Esophagus (tissue), 2 donors: ENCODE measurements around the gene SEMA7A. TPM values are rescaled to one million over a fixed set of nuclear protein-coding genes. Genes with fewer than 3 reads are reported as not detected.
"Not testable (repeated sequence)": the region's sequence is repeated elsewhere in the genome, so short reads cannot be mapped to it uniquely, and the experiment has no call there.

ENCODE experiments used
- H3K27ac ChIP-seq, 2 donors: one replicate each; pipeline ENCODE4 v1.5.1; 2013; ENCODE audit warnings: low read depth in 2 of 2, mild to moderate bottlenecking in 2 of 2, inconsistent platforms in 1 of 2, low read length in 1 of 2, moderate library complexity in 1 of 2
- H3K27me3 ChIP-seq, 2 donors: one replicate each; pipeline ENCODE4 v1.6.1; 2013; ENCODE audit warnings: low read length in 2 of 2, control low read depth in 1 of 2, mild to moderate bottlenecking in 1 of 2; ENCODE audit not compliant: insufficient read depth in 2 of 2, control insufficient read depth in 1 of 2
- H3K36me3 ChIP-seq, 2 donors: one replicate each; pipeline ENCODE4 v1.6.1; 2013; ENCODE audit warnings: low read length in 1 of 2; ENCODE audit not compliant: control insufficient read depth in 2 of 2, insufficient read depth in 2 of 2
- H3K4me1 ChIP-seq, 2 donors: one replicate each; pipeline ENCODE4 v1.6.1; 2013; ENCODE audit warnings: low read length in 1 of 2; ENCODE audit not compliant: control insufficient read depth in 2 of 2, insufficient read depth in 2 of 2
- H3K4me3 ChIP-seq, 2 donors: one replicate each; pipeline ENCODE4 v1.5.1; 2013; ENCODE audit warnings: low read length in 2 of 2, mild to moderate bottlenecking in 2 of 2, low read depth in 1 of 2, moderate library complexity in 1 of 2
- H3K9me3 ChIP-seq, 2 donors: one replicate each; pipeline ENCODE4 v1.6.1; 2013; ENCODE audit warnings: mild to moderate bottlenecking in 2 of 2, low read depth in 1 of 2, low read length in 1 of 2, moderate library complexity in 1 of 2; ENCODE audit not compliant: control insufficient read depth in 2 of 2, insufficient read depth in 1 of 2
- WGBS, 2 donors: extraction: QIAGEN DNeasy Blood & Tissue Kit; methylation state at CpG; one replicate each; pipeline ENCODE4 v1.1.7; 2013; 5-methylcytosine and 5-hydroxymethylcytosine counted together
- polyA plus RNA-seq, 2 donors: library from polyadenylated mRNA; stranded (reverse); fragments of 200-250 nt; gene quantifications; one replicate each; pipeline ENCODE4 v1.2.3, GENCODE V29; 2013
- donor health status: healthy with polysubstance abuse.
- donor health status: Bipolar disorder and iron deficiency.

SEMA7A gene, protein sequence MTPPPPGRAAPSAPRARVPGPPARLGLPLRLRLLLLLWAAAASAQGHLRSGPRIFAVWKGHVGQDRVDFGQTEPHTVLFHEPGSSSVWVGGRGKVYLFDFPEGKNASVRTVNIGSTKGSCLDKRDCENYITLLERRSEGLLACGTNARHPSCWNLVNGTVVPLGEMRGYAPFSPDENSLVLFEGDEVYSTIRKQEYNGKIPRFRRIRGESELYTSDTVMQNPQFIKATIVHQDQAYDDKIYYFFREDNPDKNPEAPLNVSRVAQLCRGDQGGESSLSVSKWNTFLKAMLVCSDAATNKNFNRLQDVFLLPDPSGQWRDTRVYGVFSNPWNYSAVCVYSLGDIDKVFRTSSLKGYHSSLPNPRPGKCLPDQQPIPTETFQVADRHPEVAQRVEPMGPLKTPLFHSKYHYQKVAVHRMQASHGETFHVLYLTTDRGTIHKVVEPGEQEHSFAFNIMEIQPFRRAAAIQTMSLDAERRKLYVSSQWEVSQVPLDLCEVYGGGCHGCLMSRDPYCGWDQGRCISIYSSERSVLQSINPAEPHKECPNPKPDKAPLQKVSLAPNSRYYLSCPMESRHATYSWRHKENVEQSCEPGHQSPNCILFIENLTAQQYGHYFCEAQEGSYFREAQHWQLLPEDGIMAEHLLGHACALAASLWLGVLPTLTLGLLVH
- 1 to 10 TPM; 2.2 to 9.6 TPM for polyA plus RNA-seq

DNA sequence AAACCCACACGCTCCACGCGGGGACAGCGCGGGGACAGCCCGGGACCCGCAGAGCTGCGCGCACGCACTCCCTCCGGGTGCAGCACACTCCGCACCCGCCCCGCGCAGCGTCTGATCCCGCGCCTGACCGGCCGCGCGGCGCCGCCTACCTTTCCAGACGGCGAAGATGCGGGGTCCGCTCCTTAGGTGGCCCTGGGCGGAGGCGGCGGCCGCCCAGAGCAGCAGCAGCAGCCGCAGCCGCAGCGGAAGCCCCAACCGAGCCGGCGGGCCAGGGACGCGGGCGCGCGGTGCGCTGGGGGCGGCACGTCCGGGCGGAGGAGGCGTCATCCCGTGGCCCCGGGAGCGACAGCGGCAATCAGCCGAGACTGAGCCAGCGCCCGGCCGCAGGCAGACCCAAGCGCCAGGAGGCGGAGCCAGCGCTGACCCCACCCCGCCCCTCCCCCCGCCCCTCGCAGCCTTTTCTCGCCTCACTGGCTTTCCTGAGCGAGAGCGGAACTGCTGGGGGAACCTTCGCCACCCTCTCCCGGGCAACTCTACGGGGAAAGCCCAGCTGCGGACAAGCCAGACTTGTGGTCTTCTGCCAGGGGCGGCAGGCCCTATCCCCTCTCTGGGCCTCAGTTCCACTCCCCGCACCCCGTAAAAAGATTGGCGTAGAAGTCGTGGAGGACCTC lies at the start of gene SEMA7A:
Gene SEMA7A (minus strand): TSS at position 367 of the 671 bp plus-strand sequence. CDS start 40 bp downstream, at position 327.
- Histone ChIP-seq H3K36me3 (no peaks in the 10 kb centered on the region), H3K27ac (peak within 1 kb of the TSS; percentile 58 to 75), H3K4me1 (peaks cover 5% of the 10 kb centered on the region in 2 donors), H3K9me3 (no peaks in the 10 kb centered on the region), H3K27me3 (peaks cover 0 to 5% of the 10 kb centered on the region in 2 donors), H3K4me3 (peak within 1 kb of the TSS; percentile 67 to 75)
- WGBS, 2 donors: 2 to 3% methylated on average over 65 to 75 of the region's 75 CpGs

DNA sequence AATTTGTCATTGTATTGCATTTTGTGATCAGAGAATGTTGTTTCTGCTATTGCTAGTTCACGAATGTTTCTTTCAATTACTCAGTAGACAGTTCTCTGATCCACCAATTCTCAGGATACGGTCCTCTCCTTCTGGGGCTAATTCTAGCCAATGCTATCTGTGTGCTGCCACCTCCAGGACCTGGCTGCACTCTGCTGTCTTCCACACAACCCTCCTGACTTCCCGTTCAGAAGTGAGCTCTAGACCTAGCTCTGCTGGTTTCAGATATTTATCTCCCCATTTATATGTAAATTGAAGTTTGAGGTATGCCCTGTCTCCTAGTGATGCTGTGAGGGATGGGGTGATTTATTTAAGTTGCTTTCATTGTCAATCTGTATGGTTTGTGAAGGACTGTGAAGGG lies 48.9 kb upstream of the SEMA7A start:
- H3K27me3 ChIP-seq: no peaks in the 10 kb centered on the region
- no peaks in the 10 kb centered on the region for H3K36me3 ChIP-seq
- 72 to 76% methylated on average over 3 of the region's 3 CpGs for WGBS, 2 donors
- no peaks in the 10 kb centered on the region for H3K9me3 ChIP-seq
- no peak overlapping the region for H3K27ac ChIP-seq
- no peaks in the 10 kb centered on the region for H3K4me1 ChIP-seq
- H3K4me3 ChIP-seq: no peak overlapping the region

DNA sequence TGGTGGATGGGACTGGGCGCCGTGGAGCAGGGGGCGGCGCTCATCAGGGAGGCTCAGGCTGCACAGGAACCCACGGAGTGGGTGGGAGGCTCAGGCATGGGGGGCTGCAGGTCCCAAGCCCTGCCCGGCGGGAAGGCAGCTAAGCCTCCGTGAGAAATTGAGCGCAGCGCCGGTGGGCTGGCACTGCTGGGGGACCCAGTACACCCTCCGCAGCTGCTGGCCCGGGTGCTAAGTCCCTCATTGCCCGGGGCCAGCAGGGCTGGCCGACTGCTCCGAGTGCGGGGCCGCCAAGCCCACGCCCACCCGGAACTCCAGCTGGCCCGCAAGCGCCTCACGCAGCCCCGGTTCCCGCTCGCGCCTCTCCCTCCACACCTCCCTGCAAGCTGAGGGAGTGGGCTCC lies 46.6 kb upstream of the SEMA7A start:
- H3K4me1 ChIP-seq, H3K27ac ChIP-seq, H3K27me3 ChIP-seq, H3K4me3 ChIP-seq, H3K36me3 ChIP-seq, H3K9me3 ChIP-seq: not testable (repeated sequence)
- WGBS, 2 donors: 94 to 98% methylated on average over 21 to 27 of the region's 27 CpGs

DNA sequence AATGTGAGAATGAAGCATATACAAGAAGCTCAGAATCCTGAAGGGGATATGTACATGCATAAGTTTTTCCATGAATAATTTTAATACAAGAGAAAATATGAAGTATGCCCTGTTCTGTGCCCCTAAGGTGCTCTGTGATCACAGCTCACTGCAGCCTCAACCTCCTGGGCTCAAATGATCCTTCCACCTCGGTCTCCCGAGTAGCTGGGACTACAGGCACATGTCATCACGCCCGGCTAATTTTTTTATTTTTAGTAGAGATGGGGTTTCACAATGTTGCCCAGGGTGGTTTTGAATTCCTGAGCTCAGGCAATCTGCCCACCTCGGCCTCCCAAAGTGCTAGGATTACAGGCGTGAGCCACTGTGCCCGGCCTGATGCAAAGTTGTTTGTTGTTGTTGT lies 37.9 kb upstream of the SEMA7A start:
- WGBS, 2 donors: 91 to 95% methylated on average over 7 of the region's 7 CpGs
- not testable (repeated sequence) for H3K27ac ChIP-seq

DNA sequence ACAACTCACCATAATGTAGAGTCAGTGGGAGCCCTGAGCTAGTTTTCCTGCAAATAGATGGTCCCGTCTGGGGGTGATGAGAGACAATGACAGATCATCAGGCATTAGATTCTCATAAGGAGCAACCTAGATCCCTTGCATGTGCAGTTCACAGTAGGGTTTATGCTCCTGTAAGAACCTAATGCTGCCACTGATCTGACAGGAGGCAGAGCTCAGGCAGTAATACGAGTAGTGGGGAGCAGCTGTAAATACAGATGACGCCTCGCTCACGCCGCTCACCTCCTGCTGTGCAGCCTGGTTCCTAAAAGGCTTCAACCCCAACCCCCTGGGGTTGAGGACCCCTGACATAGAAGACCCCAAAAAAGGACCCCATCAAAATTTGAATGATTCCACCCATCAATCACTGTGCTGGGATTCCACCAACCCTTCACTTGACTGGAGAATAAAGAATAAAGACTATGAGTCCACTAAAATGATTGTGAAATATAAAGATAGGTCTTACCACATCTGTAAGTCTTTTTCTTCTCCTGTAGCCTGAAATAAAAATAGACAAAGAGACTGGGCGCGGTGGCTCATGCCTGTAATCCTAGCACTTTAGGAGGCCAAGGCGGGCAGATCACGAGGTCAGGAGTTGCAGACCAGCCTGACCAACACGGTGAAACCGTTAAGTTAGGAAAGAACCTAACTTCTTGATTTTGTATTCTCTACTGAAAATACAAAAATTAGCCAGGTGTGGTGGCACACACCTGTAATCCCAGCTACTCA lies 37.1 kb upstream of the SEMA7A start:
- no peaks in the 10 kb centered on the region for H3K4me1 ChIP-seq
- no peaks in the 10 kb centered on the region for H3K27me3 ChIP-seq
- H3K27ac ChIP-seq: no peak overlapping the region
- H3K4me3 ChIP-seq: no peak overlapping the region
- H3K36me3 ChIP-seq: no peaks in the 10 kb centered on the region
- H3K9me3 ChIP-seq: no peaks in the 10 kb centered on the region
- 95 to 97% methylated on average over 12 of the region's 12 CpGs for WGBS, 2 donors

More for the DNA sequence above, 37.9 kb upstream of the SEMA7A start:
- H3K4me1 ChIP-seq, H3K9me3 ChIP-seq, H3K36me3 ChIP-seq, H3K27me3 ChIP-seq, H3K4me3 ChIP-seq: not testable (repeated sequence)

DNA sequence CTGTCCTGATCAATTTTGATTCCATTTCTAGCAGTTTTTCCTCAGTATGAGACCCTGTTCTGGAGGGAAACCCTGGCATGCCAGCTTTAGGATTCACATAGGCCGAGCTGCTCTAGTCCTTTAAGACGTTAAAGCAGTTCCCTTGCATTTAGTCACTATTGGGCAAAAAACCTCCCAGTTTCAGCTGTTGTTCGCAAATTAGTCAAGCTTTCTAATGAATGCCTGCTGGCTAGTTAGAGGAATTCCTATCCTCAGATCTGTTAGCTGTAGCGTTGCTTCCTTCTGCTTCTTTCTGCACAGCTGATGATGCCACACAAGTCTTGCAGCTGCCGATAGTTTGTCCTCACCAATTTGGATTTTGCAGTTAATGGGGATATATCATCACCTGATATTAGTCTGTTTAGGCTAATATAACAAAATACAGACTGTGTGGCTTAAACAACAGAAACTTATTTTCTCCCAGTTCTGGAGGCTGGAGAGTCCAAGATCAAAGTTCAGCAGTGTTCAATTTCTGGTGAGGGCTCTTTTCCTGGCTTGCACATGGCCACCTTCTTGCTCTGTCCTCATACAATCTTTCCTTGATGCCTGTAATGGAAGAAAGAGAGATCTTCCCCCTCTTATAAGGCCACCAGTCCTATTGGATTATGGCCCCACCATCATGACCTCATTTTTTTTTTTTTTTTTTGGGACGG lies 34.7 kb upstream of the SEMA7A start:
- Histone ChIP-seq H3K9me3 (no peaks in the 10 kb centered on the region), H3K36me3 (no peaks in the 10 kb centered on the region), H3K27ac (no peak overlapping the region), H3K4me1 (no peaks in the 10 kb centered on the region), H3K27me3 (no peaks in the 10 kb centered on the region), H3K4me3 (no peak overlapping the region)
- WGBS, 2 donors: 96 to 97% methylated on average over 6 of the region's 6 CpGs

DNA sequence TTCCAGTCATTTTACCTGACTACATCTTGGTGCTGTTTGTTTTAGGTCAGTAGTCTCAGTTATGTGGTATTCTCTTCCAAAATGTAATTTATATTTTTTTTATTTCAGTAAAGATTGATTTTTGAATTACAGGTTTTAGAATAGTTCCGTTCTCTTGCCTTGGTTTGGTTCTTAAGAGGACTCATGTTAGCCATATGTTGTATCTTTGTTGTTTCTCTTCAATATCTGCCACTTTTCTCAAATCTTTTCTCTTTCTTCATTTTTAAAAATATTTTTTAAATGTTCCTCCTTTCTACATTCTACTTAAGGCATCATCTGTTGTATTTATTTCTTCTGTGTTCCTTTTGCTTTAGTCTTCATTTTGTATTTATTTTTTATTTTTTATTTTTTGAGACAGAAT lies 32.8 kb upstream of the SEMA7A start:
- Histone ChIP-seq H3K4me3 (no peak overlapping the region), H3K27me3 (no peaks in the 10 kb centered on the region), H3K4me1 (no peaks in the 10 kb centered on the region), H3K9me3 (no peaks in the 10 kb centered on the region), H3K36me3 (no peaks in the 10 kb centered on the region), H3K27ac (no peak overlapping the region)
- WGBS, 2 donors: 91 to 98% methylated on average over 1 of the region's 1 CpG

DNA sequence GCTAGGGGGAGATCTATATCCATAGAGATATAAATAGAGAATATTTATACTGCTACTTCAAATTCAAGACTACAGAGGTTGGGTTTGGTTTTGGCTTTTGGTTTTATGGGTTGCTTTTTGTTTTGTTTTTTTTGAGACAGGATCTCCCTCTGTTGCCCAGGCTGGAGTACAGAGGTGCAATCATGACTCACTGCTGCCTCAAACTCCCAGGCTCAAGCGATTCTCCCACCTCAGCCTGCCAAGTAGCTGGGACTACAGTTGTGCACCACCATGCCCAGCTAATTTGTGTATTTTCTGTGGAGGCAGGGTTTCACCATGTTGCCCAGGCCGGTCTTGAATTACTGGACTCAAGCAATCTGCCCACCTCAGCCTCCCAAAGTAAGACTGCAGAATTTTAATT lies 31.1 kb upstream of the SEMA7A start:
- no peaks in the 10 kb centered on the region for H3K36me3 ChIP-seq
- no peak overlapping the region for H3K27ac ChIP-seq
- H3K27me3 ChIP-seq: no peaks in the 10 kb centered on the region
- no peak overlapping the region for H3K4me3 ChIP-seq
- no peaks in the 10 kb centered on the region for H3K4me1 ChIP-seq
- H3K9me3 ChIP-seq: no peaks in the 10 kb centered on the region
- WGBS, 2 donors: 88 to 91% methylated on average over 2 of the region's 2 CpGs

DNA sequence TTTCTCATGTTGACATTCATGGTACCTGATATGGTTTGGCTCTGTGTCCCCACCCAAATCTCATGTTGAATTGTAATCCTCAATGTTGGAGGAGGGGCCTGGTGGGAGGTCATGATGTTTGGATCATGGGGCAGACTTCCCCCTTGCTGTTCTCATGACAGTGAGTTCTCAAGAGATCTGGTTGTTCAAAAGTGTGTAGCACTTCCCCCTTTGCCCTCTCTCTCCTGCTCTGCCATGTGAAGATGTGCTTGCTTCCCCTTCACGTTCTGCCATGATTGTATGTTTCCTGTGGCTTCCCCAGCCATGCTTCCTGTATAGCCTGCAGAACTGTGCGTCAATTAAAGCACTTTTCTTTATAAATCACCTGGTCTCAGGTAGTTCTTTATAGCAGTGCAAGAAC lies 30.5 kb upstream of the SEMA7A start:
- no peak overlapping the region for H3K27ac ChIP-seq
- H3K4me1 ChIP-seq: peaks cover 0 to 2% of the 10 kb centered on the region in 2 donors
- WGBS, 2 donors: 76 to 77% methylated on average over 2 of the region's 2 CpGs
- no peak overlapping the region for H3K4me3 ChIP-seq
- H3K9me3 ChIP-seq: no peaks in the 10 kb centered on the region
- no peaks in the 10 kb centered on the region for H3K27me3 ChIP-seq
- H3K36me3 ChIP-seq: no peaks in the 10 kb centered on the region
